IMR-90 (cell line): ENCODE data around the gene ARHGEF7. TPM values are rescaled to one million over a fixed set of nuclear protein-coding genes. Genes with fewer than 3 reads are reported as not detected.

Experiments used
- ATAC-seq: fragments of 200-7000 bp; cut with Tn5 transposase; 2 replicates; pipeline ENCODE4 v1.9.1; 2020; ENCODE audit warnings: low read depth, mild to moderate bottlenecking, moderate library complexity
- BruUV-seq: library from RNA; stranded (reverse); fragments of 400-500 nt; replicated peaks from 2 replicates; lab custom pipeline; 2021; lab: Mats Ljungman, UMichigan
- CTCF ChIA-PET: fragments of 300-600 bp; formaldehyde crosslinking; extraction: SDS; loops from one replicate; lab custom pipeline; 2021; ENCODE audit warnings: antibody characterized with exemption; lab: Yijun Ruan, JAX
- POLR2A ChIA-PET: fragments of 300-600 bp; sonication (Branson Sonifier 250); formaldehyde crosslinking; loops from one replicate; lab custom pipeline; 2022; ENCODE audit warnings: antibody characterized with exemption; ENCODE audit not compliant: unreplicated experiment; lab: Charles Lee
- DNase-seq: peaks from one replicate; pipeline ENCODE4 v3.0.0; 2013
- H2AFZ ChIP-seq: replicated peaks from 2 replicates; pipeline ENCODE3; 2013; ENCODE audit warnings: low read length, mild to moderate bottlenecking; ENCODE audit not compliant: poor library complexity
- H2AK5ac ChIP-seq: 2 replicates; pipeline ENCODE4 v1.6.1; 2013; ENCODE audit warnings: low read depth, low read length, inconsistent platforms
- H2AK9ac ChIP-seq: replicated peaks from 2 replicates; pipeline ENCODE3; 2013; ENCODE audit warnings: mild to moderate bottlenecking, low read depth, low read length, moderate library complexity; ENCODE audit not compliant: poor library complexity
- H2BK120ac ChIP-seq: 2 replicates; pipeline ENCODE4 v1.6.1; 2013; ENCODE audit warnings: low read depth, low read length, inconsistent platforms
- H2BK15ac ChIP-seq: 3 replicates; pipeline ENCODE4 v1.6.1; 2013; ENCODE audit warnings: low read depth, low read length, inconsistent platforms
- H2BK20ac ChIP-seq: 2 replicates; pipeline ENCODE4 v1.6.1; 2013; ENCODE audit warnings: low read depth, mild to moderate bottlenecking, inconsistent platforms, low read length, moderate library complexity
- H2BK5ac ChIP-seq: 2 replicates; pipeline ENCODE4 v1.6.1; 2013; ENCODE audit warnings: mild to moderate bottlenecking, low read depth, low read length, inconsistent platforms; ENCODE audit not compliant: poor library complexity, severe bottlenecking
- H3K14ac ChIP-seq: replicated peaks from 2 replicates; pipeline ENCODE4 v1.6.1; 2013; ENCODE audit warnings: low read depth, low read length, inconsistent platforms
- H3K18ac ChIP-seq: 2 replicates; pipeline ENCODE4 v1.6.1; 2013; ENCODE audit warnings: low read depth, low read length, control low read depth
- H3K23ac ChIP-seq: 2 replicates; pipeline ENCODE4 v1.6.1; 2013; ENCODE audit warnings: low read depth, low read length, inconsistent platforms
- H3K27ac ChIP-seq: 2 replicates; pipeline ENCODE4 v1.5.1; 2013; ENCODE audit warnings: mild to moderate bottlenecking, control low read depth, low read length; ENCODE audit not compliant: insufficient read depth
- H3K27me3 ChIP-seq: 2 replicates; pipeline ENCODE4 v1.6.1; 2013; ENCODE audit warnings: low read length; ENCODE audit not compliant: control insufficient read depth, insufficient read depth
- H3K36me3 ChIP-seq: 2 replicates; pipeline ENCODE4 v1.6.1; 2013; ENCODE audit warnings: low read length, mixed read lengths; ENCODE audit not compliant: control insufficient read depth, insufficient read depth
- H3K4ac ChIP-seq: 2 replicates; pipeline ENCODE4 v1.6.1; 2013; ENCODE audit warnings: low read depth, low read length, inconsistent platforms
- H3K4me1 ChIP-seq: 2 replicates; pipeline ENCODE4 v1.6.1; 2013; ENCODE audit warnings: low read length, mixed read lengths; ENCODE audit not compliant: control insufficient read depth, insufficient read depth
- H3K4me2 ChIP-seq: 2 replicates; pipeline ENCODE4 v1.6.1; 2013; ENCODE audit warnings: low read depth, mild to moderate bottlenecking, control low read depth, low read length, moderate library complexity
- H3K4me3 ChIP-seq: 2 replicates; pipeline ENCODE4 v1.5.1; 2013; ENCODE audit warnings: low read depth, mild to moderate bottlenecking, control low read depth, low read length, moderate library complexity; ENCODE audit not compliant: insufficient read depth
- H3K56ac ChIP-seq: 2 replicates; pipeline ENCODE4 v1.6.1; 2013; ENCODE audit warnings: low read length, inconsistent platforms; ENCODE audit not compliant: insufficient read depth; ENCODE audit errors: extremely low read depth
- H3K79me1 ChIP-seq, 2 experiments: 2 replicates each; pipeline ENCODE4 v1.6.1; 2013; ENCODE audit warnings: low read length in 2 of 2, inconsistent platforms in 1 of 2, low read depth in 1 of 2
- H3K9ac ChIP-seq: 2 replicates; pipeline ENCODE4 v1.6.1; 2013; ENCODE audit warnings: low read depth, low read length, control low read depth
- H3K9me1 ChIP-seq: 2 replicates; pipeline ENCODE4 v1.6.1; 2013; ENCODE audit warnings: low read length, inconsistent platforms; ENCODE audit not compliant: insufficient read depth
- H3K9me3 ChIP-seq: 2 replicates; pipeline ENCODE4 v1.6.1; 2013; ENCODE audit warnings: low read length; ENCODE audit not compliant: control insufficient read depth, insufficient read depth
- H4K20me1 ChIP-seq: 2 replicates; pipeline ENCODE4 v1.6.1; 2013; ENCODE audit warnings: low read length, inconsistent platforms; ENCODE audit not compliant: insufficient read depth
- H4K5ac ChIP-seq: 2 replicates; pipeline ENCODE4 v1.6.1; 2013; ENCODE audit warnings: mild to moderate bottlenecking, low read depth, low read length, control low read depth
- H4K8ac ChIP-seq, 2 experiments: 2 replicates each; pipeline ENCODE4 v1.6.1; 2013; ENCODE audit warnings: low read depth in 2 of 2, low read length in 2 of 2, control low read depth in 1 of 2, inconsistent platforms in 1 of 2
- H4K91ac ChIP-seq: 2 replicates; pipeline ENCODE4 v1.6.1; 2013; ENCODE audit warnings: low read depth, low read length, inconsistent platforms; ENCODE audit not compliant: insufficient read depth
- ELK1 ChIP-seq: fragments of 150-350 bp; IDR thresholded peaks from 2 replicates; pipeline ENCODE4 v1.6.1; 2016; ENCODE audit warnings: low read depth, mild to moderate bottlenecking, low read length, moderate library complexity, borderline replicate concordance
- FOS ChIP-seq: fragments of 150-350 bp; IDR thresholded peaks from 2 replicates; pipeline ENCODE4 v1.6.1; 2016; ENCODE audit warnings: low read depth, low read length
- MAFK ChIP-seq: IDR thresholded peaks from 2 replicates; pipeline ENCODE4 v1.6.1; 2012; ENCODE audit warnings: low read depth, low read length, improper control_type of control experiment
- MAZ ChIP-seq: IDR thresholded peaks from 2 replicates; pipeline ENCODE4 v1.6.1; 2012; ENCODE audit warnings: low read depth, mild to moderate bottlenecking, low read length, improper control_type of control experiment, moderate library complexity, borderline replicate concordance
- MXI1 ChIP-seq: IDR thresholded peaks from 2 replicates; pipeline ENCODE4 v1.6.1; 2012; ENCODE audit warnings: low read depth, mild to moderate bottlenecking, low read length, moderate library complexity, borderline replicate concordance
- NFE2L2 ChIP-seq: fragments of 150-350 bp; IDR thresholded peaks from 2 replicates; pipeline ENCODE4 v1.6.1; 2016; ENCODE audit warnings: low read depth, mild to moderate bottlenecking, low read length
- POLR2A ChIP-seq: IDR thresholded peaks from 2 replicates; pipeline ENCODE4 v1.6.1; 2012; ENCODE audit warnings: mild to moderate bottlenecking, low read depth, low read length
- RAD21 ChIP-seq: IDR thresholded peaks from 2 replicates; pipeline ENCODE4 v1.6.1; 2012; ENCODE audit warnings: low read length, improper control_type of control experiment
- RCOR1 ChIP-seq: IDR thresholded peaks from 2 replicates; pipeline ENCODE4 v1.6.1; 2012; ENCODE audit warnings: mild to moderate bottlenecking, low read length, improper control_type of control experiment; ENCODE audit not compliant: insufficient replicate concordance
- RFX5 ChIP-seq: IDR thresholded peaks from 2 replicates; pipeline ENCODE4 v1.8.0; 2012; ENCODE audit warnings: low read depth, mild to moderate bottlenecking, low read length, moderate library complexity
- SMC3 ChIP-seq: fragments of 150-350 bp; IDR thresholded peaks from 2 replicates; pipeline ENCODE4 v1.6.1; 2016; ENCODE audit warnings: low read depth, mild to moderate bottlenecking, antibody characterized with exemption, low read length, moderate library complexity
- WGBS, 2 experiments: methylation state at CpG; one replicate each; pipeline versions ENCODE4 v1.1.5 to v1.1.7; 2013; ENCODE audit warnings: missing lambda C conversion rate in 2 of 2; ENCODE audit not compliant: insufficient read length in 1 of 2; ENCODE audit errors: extremely low coverage in 2 of 2; 5-methylcytosine and 5-hydroxymethylcytosine counted together
- dilution Hi-C: fragments of 300-500 bp; cut with HindIII; formaldehyde crosslinking; loops from one replicate; pipeline ENCODE4 v1.14.3; 2018; ENCODE audit warnings: low sequenced_read_pairs; ENCODE audit not compliant: unreplicated experiment
- in situ Hi-C: fragments of 300-500 bp; cut with MboI; formaldehyde crosslinking; loops from 3 replicates; pipeline ENCODE4 v1.14.3; 2019; ENCODE audit warnings: low sequenced_read_pairs, inconsistent platforms, mixed read lengths
- intact Hi-C: fragments of 100-400 bp; cut with micrococcal nuclease; formaldehyde crosslinking; loops from 2 replicates; pipeline ENCODE4 v1.10.0; 2022
- polyA plus RNA-seq, 3 experiments: library from polyadenylated mRNA; depleted of rRNA; stranded (reverse); fragments of >200 nt; gene quantifications; 2 replicates each; pipeline ENCODE4 v1.2.3, GENCODE V29; 2012; ENCODE audit warnings: low replicate concordance in 1 of 3
- total RNA-seq: library from RNA; depleted of rRNA; stranded (reverse); fragments of >200 nt; gene quantifications from 2 replicates; pipeline ENCODE4 v1.2.3, GENCODE V29; 2012
- TF ChIP-seq, protein P1 (sequence below): conservative IDR thresholded peaks from 2 replicates; pipeline ENCODE4 v1.5.1; 2012; ENCODE audit warnings: mild to moderate bottlenecking, low read depth, low read length, improper control_type of control experiment

Gene ARHGEF7
- total and polyA plus RNA-seq, 2 of the 4 experiments (the other 2 are of a cell fraction) = 32.9 to 59.0 TPM

DNA sequence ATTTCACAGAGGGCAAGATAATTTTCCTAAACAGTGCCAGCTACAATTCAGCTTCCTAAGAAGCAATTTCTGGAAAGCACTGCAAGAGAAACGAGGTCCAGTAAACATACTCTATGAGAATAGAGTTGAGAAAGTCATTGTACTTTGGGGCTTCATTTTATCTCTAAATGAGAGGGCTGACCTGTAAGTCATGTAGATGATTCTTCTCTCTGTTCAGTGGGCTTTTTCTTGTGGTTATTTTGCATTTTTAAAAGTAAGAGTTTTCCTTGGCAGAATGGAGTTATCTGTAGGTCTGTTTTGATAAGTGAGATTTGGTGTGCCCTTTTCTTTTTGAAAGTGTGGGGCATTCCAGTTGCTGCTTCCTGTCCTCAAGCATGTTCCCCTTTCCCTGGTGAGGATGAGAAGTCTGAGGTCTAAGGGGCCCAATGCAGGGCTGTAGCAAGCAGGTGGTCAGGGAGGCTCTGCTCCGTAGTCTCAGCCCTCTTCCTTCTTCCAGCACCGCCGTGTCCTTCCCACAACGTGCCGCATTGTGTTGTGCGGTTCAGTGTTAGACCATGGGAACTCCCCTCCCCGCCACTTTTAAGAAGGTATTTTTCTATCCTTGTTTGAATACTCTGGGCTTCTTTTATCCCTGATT, 86.3 kb downstream of the ARHGEF7 start:
- intact Hi-C loops (no loop called here), dilution Hi-C loops (no loop called here), in situ Hi-C loops (no loop called here)
- H2AFZ ChIP-seq = no peak overlapping the region
- no CpG with 5 or more reads among the region's 8 CpGs for WGBS, 2 experiments
- peaks cover 38 to 89% of the 10 kb centered on the region in 2 experiments for H3K79me1 ChIP-seq
- BruUV-seq = no TSS peak
- H2AK9ac ChIP-seq = no peak overlapping the region
- POLR2A ChIA-PET = no interaction called here
- no peak overlapping the region for H3K4me2 ChIP-seq
- H3K9me1 ChIP-seq = peaks cover 38% of the 10 kb centered on the region
- H3K36me3 ChIP-seq = peaks cover 3% of the 10 kb centered on the region; the same call in 1 of the 2 replicates
- peak overlapping the region; percentile 7; the same call in 1 of the 2 replicates for H2AK5ac ChIP-seq
- no peak overlapping the region for H4K8ac ChIP-seq
- H3K4ac ChIP-seq = no peak overlapping the region
- H4K5ac ChIP-seq = no peak overlapping the region
- H3K56ac ChIP-seq = no peak overlapping the region
- no peak overlapping the region for H4K91ac ChIP-seq
- no peak overlapping the region for H2BK20ac ChIP-seq
- no peaks in the 10 kb centered on the region for H3K27me3 ChIP-seq
- DNase-seq (no peak), ATAC-seq (no peak)
- H2BK5ac ChIP-seq = no peak overlapping the region
- no peak overlapping the region for H3K9ac ChIP-seq
- no peak overlapping the region for H3K4me3 ChIP-seq
- no peak overlapping the region for H2BK15ac ChIP-seq
- H3K14ac ChIP-seq = no peak overlapping the region
- no peak overlapping the region for H3K23ac ChIP-seq
- no peak overlapping the region for H2BK120ac ChIP-seq
- no peak overlapping the region for H3K18ac ChIP-seq
- no peak overlapping the region for H3K27ac ChIP-seq
- CTCF ChIA-PET = interaction anchor here (1.3 kb wide), 1 partner anchor 9 kb away, joined by 4 read pairs; no protein-coding TSS in a partner anchor
- H4K20me1 ChIP-seq = peaks cover 42% of the 10 kb centered on the region
- no peak for TF ChIP-seq MAZ
- TF ChIP-seq NFE2L2 = no peak
- TF ChIP-seq RAD21 = no peak
- TF ChIP-seq FOS = no peak
- TF ChIP-seq RCOR1 = no peak
- no peak for TF ChIP-seq RFX5
- no peak for TF ChIP-seq MXI1
- no peak for TF ChIP-seq SMC3
- TF ChIP-seq, protein P1, sequence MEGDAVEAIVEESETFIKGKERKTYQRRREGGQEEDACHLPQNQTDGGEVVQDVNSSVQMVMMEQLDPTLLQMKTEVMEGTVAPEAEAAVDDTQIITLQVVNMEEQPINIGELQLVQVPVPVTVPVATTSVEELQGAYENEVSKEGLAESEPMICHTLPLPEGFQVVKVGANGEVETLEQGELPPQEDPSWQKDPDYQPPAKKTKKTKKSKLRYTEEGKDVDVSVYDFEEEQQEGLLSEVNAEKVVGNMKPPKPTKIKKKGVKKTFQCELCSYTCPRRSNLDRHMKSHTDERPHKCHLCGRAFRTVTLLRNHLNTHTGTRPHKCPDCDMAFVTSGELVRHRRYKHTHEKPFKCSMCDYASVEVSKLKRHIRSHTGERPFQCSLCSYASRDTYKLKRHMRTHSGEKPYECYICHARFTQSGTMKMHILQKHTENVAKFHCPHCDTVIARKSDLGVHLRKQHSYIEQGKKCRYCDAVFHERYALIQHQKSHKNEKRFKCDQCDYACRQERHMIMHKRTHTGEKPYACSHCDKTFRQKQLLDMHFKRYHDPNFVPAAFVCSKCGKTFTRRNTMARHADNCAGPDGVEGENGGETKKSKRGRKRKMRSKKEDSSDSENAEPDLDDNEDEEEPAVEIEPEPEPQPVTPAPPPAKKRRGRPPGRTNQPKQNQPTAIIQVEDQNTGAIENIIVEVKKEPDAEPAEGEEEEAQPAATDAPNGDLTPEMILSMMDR = no peak
- TF ChIP-seq POLR2A = no peak
- TF ChIP-seq MAFK = no peak
- no peak for TF ChIP-seq ELK1
- H3K4me1 ChIP-seq = peaks cover 18% of the 10 kb centered on the region
- no peaks in the 10 kb centered on the region; the same call in 1 of the 2 replicates for H3K9me3 ChIP-seq
